ENCODE data around the gene PRKCH.

Gene PRKCH

DNA sequence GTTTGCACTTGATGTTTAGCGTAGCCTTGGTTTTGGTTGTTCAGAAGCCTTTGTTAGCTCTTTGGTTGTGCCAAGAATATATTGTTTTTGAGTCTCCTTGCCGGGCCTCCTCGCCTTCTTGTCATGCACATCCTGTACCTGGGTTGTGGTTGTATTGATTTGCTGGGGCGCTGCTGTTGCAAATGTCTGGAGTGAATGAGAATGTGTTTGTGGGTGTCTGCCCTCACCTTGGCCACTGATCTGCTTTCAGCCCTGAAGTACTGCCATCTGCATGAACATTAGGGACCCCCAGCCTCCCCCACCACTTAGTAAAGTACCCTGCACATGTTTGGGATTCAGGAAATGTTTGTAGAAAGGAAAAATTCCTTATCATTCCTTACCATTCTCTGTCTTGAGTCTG is 16.5 kb downstream of the PRKCH start:
- H3K4me3 ChIP-seq (ENCODE audit: low read depth, low read length): no peak overlapping the region
- TF ChIP-seq, protein P1, sequence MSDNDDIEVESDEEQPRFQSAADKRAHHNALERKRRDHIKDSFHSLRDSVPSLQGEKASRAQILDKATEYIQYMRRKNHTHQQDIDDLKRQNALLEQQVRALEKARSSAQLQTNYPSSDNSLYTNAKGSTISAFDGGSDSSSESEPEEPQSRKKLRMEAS (IDR thresholded peaks at IDR 0.05; ENCODE audit: low read depth, low read length): no peak
- TF ChIP-seq, protein P2, sequence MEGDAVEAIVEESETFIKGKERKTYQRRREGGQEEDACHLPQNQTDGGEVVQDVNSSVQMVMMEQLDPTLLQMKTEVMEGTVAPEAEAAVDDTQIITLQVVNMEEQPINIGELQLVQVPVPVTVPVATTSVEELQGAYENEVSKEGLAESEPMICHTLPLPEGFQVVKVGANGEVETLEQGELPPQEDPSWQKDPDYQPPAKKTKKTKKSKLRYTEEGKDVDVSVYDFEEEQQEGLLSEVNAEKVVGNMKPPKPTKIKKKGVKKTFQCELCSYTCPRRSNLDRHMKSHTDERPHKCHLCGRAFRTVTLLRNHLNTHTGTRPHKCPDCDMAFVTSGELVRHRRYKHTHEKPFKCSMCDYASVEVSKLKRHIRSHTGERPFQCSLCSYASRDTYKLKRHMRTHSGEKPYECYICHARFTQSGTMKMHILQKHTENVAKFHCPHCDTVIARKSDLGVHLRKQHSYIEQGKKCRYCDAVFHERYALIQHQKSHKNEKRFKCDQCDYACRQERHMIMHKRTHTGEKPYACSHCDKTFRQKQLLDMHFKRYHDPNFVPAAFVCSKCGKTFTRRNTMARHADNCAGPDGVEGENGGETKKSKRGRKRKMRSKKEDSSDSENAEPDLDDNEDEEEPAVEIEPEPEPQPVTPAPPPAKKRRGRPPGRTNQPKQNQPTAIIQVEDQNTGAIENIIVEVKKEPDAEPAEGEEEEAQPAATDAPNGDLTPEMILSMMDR (IDR thresholded peaks at IDR 0.05; ENCODE audit: low read depth, low read length): no peak
- TF ChIP-seq POLR2A (IDR thresholded peaks at IDR 0.05; ENCODE audit: extremely low read depth, insufficient read length) (no peak), MYC (IDR thresholded peaks at IDR 0.05; ENCODE audit: low read depth, low read length) (no peak)
- DNase-seq (ENCODE audit: low read depth): no peak

DNA sequence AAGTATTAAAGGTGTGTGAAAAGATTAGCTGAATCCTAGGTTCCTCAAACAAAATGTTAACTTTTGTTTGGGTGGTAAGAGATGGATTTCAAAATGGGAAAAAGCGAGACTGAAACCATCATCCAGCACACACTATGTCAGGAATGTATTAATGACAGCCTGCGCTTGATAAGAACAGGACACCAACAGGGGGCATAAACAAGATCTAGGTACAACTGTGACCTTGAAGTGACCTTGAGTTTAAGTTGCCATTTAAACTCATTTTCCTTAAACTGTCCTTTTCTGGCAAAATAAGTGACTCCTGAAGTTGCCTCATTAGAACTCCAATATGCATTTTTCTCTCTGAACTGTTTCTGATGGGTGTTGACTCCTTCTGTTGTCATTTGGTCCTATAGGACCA is 17.1 kb downstream of the PRKCH start:
- TF ChIP-seq POLR2A (IDR thresholded peaks at IDR 0.05; ENCODE audit: extremely low read depth, insufficient read length): no peak
- TF ChIP-seq MYC (IDR thresholded peaks at IDR 0.05; ENCODE audit: low read depth, low read length): no peak
- TF ChIP-seq, protein P1 (IDR thresholded peaks at IDR 0.05; ENCODE audit: low read depth, low read length): no peak
- TF ChIP-seq, protein P2 (IDR thresholded peaks at IDR 0.05; ENCODE audit: low read depth, low read length): no peak
- DNase-seq (ENCODE audit: low read depth): no peak

DNA sequence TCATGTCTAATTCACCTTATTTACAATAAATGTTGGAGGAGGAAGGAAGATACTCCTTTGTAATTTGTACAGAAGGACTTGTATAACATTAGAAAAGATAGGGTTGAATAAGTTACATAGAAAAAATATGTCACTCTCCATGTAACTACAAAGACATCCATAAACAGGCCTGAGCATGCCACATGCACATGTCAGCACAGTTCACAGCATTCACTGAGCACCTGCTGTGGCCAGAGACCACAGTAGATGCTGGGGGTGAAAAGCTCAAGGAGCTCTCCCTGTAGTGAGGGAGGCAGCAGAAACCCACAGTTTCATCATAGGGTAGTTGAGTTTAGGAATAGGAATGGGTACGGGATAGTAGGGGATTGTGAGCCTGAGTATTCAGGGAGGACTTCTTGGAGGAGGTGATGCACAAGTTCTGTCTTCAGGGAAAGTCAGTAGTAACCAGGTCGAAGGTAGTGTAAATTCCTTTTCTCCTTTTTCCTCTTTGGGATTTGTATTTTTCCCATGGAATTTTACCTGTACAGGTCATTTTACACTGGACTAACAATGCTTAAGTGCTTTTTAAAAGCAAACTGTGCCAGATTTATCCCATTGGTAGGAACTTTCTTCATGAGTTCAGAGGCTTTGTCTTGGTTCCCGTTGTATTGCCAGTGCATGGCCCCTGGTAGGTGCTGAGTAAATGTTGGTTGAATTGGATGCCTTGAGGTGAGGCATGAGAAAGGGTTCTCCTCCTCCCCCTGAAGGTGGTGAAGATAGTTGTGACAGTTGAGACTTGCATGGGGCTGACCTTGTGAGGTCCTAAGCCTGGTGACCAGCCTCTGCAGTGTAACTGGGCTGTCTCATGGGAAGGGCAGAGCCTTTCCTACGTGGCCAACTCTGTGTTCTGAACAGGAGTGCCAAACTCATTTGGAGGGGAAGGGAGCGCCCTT is 20.2 kb downstream of the PRKCH start:
- no peak overlapping the region for H3K4me3 ChIP-seq (ENCODE audit: low read depth, low read length)
- TF ChIP-seq MYC (IDR thresholded peaks at IDR 0.05; ENCODE audit: low read depth, low read length) (no peak), POLR2A (IDR thresholded peaks at IDR 0.05; ENCODE audit: extremely low read depth, insufficient read length) (no peak)
- TF ChIP-seq, protein P2 (IDR thresholded peaks at IDR 0.05; ENCODE audit: low read depth, low read length): no peak
- TF ChIP-seq, protein P1 (IDR thresholded peaks at IDR 0.05; ENCODE audit: low read depth, low read length): no peak
- no peak for DNase-seq (ENCODE audit: low read depth)

More for the DNA sequence above, 17.1 kb downstream of the PRKCH start:
- H3K4me3 ChIP-seq (ENCODE audit: low read depth, low read length): no peak overlapping the region

DNA sequence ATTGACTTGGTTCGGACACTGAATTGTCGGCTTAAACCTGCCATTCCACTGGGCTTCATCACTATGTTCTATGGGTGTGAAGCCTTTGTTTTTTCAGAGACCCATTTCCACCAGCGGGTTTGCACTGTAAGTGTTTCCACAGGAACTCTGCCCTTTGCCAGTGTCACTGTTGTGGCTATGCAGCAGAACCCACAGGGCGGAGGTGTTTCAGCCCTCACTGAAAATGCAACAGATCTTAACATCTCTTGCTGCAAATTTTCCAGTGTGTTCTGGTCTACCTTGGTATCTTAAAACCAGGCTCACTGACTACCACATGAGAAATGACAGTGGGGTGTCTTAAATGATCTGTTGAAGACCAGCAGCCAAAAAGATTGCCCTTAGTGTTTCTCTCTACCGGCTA is 21.1 kb downstream of the PRKCH start:
- no peak for DNase-seq (ENCODE audit: low read depth)
- TF ChIP-seq POLR2A (IDR thresholded peaks at IDR 0.05; ENCODE audit: extremely low read depth, insufficient read length) (no peak), MYC (IDR thresholded peaks at IDR 0.05; ENCODE audit: low read depth, low read length) (no peak)
- TF ChIP-seq, protein P2 (IDR thresholded peaks at IDR 0.05; ENCODE audit: low read depth, low read length): no peak
- TF ChIP-seq, protein P1 (IDR thresholded peaks at IDR 0.05; ENCODE audit: low read depth, low read length): no peak
- no peak overlapping the region for H3K4me3 ChIP-seq (ENCODE audit: low read depth, low read length)

DNA sequence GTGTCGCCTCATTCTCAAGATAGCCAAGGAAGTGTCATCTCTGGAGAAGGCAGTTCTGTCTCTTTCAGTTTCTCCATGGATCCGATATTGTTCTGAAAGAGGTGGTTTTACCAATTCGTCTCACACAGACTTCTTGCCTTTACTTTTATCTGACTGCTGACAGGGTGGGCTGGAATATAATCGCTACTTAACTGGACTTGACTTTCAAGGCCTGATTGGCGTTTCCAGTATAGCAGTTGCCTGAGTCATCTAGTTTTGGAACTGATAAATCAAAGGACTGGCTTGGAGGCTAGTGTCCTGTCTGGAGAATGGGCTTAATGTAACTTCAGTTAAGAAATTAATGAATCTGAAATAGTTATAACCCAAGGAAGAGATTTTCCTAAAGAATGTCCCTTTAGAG is 21.6 kb downstream of the PRKCH start:
- no peak for DNase-seq (ENCODE audit: low read depth)
- H3K4me3 ChIP-seq (ENCODE audit: low read depth, low read length): no peak overlapping the region
- TF ChIP-seq MYC (IDR thresholded peaks at IDR 0.05; ENCODE audit: low read depth, low read length) (no peak), POLR2A (IDR thresholded peaks at IDR 0.05; ENCODE audit: extremely low read depth, insufficient read length) (no peak)
- TF ChIP-seq, protein P1 (IDR thresholded peaks at IDR 0.05; ENCODE audit: low read depth, low read length): no peak
- TF ChIP-seq, protein P2 (IDR thresholded peaks at IDR 0.05; ENCODE audit: low read depth, low read length): no peak

Data from NB4 (cell line).